Endothelial cell of umbilical vein (primary cell): Measurements from ENCODE around the gene SGPP1. TPM values are rescaled to one million over a fixed set of nuclear protein-coding genes. Genes with fewer than 3 reads are reported as not detected.
"Not testable (repeated sequence)": the region's sequence is repeated elsewhere in the genome, so short reads cannot be mapped to it uniquely, and the experiment has no call there.

Experiments
- BruUV-seq: library from RNA; stranded (reverse); fragments of 400-500 nt; replicated peaks from 2 replicates; lab custom pipeline; 2021; lab: Mats Ljungman, UMichigan
- CTCF ChIA-PET: fragments of 300-600, 350-600 bp; sonication (Branson Sonifier 250); formaldehyde crosslinking; loops from one replicate; lab custom pipeline; 2021; ENCODE audit warnings: antibody characterized with exemption, inconsistent platforms; lab: Charles Lee
- POLR2A ChIA-PET: fragments of 300-600, 350-600 bp; sonication (Branson Sonifier 250); formaldehyde crosslinking; loops from one replicate; lab custom pipeline; 2021; ENCODE audit warnings: antibody characterized with exemption, inconsistent platforms; lab: Charles Lee
- DNase-seq: peaks from one replicate; pipeline ENCODE4 v3.0.0-alpha.2; 2011; ENCODE audit warnings: low read depth, low spot score
- FAIRE-seq: peaks from 2 replicates; lab custom pipeline; 2011; peaks lifted over from hg19 to GRCh38; lab: Jason Lieb, UNC
- H2AFZ ChIP-seq: 2 replicates; pipeline ENCODE4 v1.6.0; 2012; ENCODE audit warnings: low read depth, low read length, control low read depth, inconsistent platforms
- H3K27ac ChIP-seq: 2 replicates; pipeline ENCODE4 v1.5.1; 2011; ENCODE audit warnings: low read depth, mild to moderate bottlenecking, control low read depth, low read length, moderate library complexity; ENCODE audit not compliant: insufficient read depth
- H3K27me3 ChIP-seq, 2 experiments: 2 replicates each; pipeline versions ENCODE4 v1.6.0 to v1.6.1; 2011; ENCODE audit warnings: low read length in 2 of 2, mixed read lengths in 1 of 2; ENCODE audit not compliant: control insufficient read depth in 2 of 2, insufficient read depth in 2 of 2
- H3K36me3 ChIP-seq, 2 experiments: 2 replicates in 1 of 2; 3 replicates in 1 of 2; pipeline ENCODE4 v1.5.1; 2011; ENCODE audit warnings: low read length in 2 of 2, mild to moderate bottlenecking in 1 of 2, moderate library complexity in 1 of 2; ENCODE audit not compliant: control insufficient read depth in 2 of 2, insufficient read depth in 2 of 2; ENCODE audit errors: extremely low read depth in 1 of 2
- H3K4me1 ChIP-seq: 3 replicates; pipeline ENCODE4 v1.5.1; 2011; ENCODE audit warnings: mild to moderate bottlenecking, low read length; ENCODE audit not compliant: control insufficient read depth, insufficient read depth; ENCODE audit errors: extremely low read depth
- H3K4me2 ChIP-seq: 2 replicates; pipeline ENCODE4 v1.6.1; 2011; ENCODE audit warnings: low read length, control low read depth, mixed read lengths; ENCODE audit not compliant: insufficient read depth
- H3K4me3 ChIP-seq, 3 experiments: fragments of 200-600 bp in 1 of 3; sonication (generic), shearing (Covaris generic) in 1 of 3; replicated peaks in 1 of 3; 2 replicates each; pipeline ENCODE4 v1.5.1; 2011 to 2016; ENCODE audit warnings: control low read depth in 3 of 3, low read length in 3 of 3, mild to moderate bottlenecking in 2 of 3, inconsistent platforms in 1 of 3, low read depth in 1 of 3, moderate library complexity in 1 of 3; ENCODE audit not compliant: insufficient read depth in 1 of 3
- H3K79me2 ChIP-seq: 2 replicates; pipeline ENCODE4 v1.6.0; 2012; ENCODE audit warnings: low read length, inconsistent platforms; ENCODE audit not compliant: control insufficient read depth, insufficient read depth
- H3K9ac ChIP-seq: replicated peaks from 2 replicates; pipeline ENCODE3; 2011; ENCODE audit warnings: low read length, control low read depth; ENCODE audit not compliant: insufficient read depth; ENCODE audit errors: extremely low read depth
- H3K9me1 ChIP-seq: replicated peaks from 3 replicates; pipeline ENCODE4 v1.6.0; 2011; ENCODE audit warnings: mild to moderate bottlenecking, low read length; ENCODE audit not compliant: control insufficient read depth, insufficient read depth; ENCODE audit errors: extremely low read depth
- H3K9me3 ChIP-seq: replicated peaks from 2 replicates; pipeline ENCODE4 v1.5.1; 2012; ENCODE audit warnings: low read length, inconsistent platforms; ENCODE audit not compliant: control insufficient read depth, insufficient read depth
- H4K20me1 ChIP-seq: replicated peaks from 2 replicates; pipeline ENCODE3; 2011; ENCODE audit warnings: mild to moderate bottlenecking, low read length; ENCODE audit not compliant: control insufficient read depth, insufficient read depth; ENCODE audit errors: extremely low read depth
- FOS ChIP-seq: IDR thresholded peaks from 2 replicates; pipeline ENCODE4 v1.6.1; 2011; ENCODE audit warnings: mild to moderate bottlenecking, low read length, moderate library complexity, borderline replicate concordance; ENCODE audit not compliant: insufficient read depth
- GATA2 ChIP-seq: IDR thresholded peaks from 2 replicates; pipeline ENCODE4 v1.7.0; 2011; ENCODE audit warnings: low read depth, mild to moderate bottlenecking, moderate library complexity, mixed read lengths, low read length; ENCODE audit not compliant: insufficient read length, insufficient read depth
- JUN ChIP-seq: IDR thresholded peaks from 2 replicates; pipeline ENCODE4 v1.6.1; 2011; ENCODE audit warnings: borderline replicate concordance, low read depth; ENCODE audit not compliant: insufficient read length, insufficient read depth
- MAX ChIP-seq: IDR thresholded peaks from 2 replicates; pipeline ENCODE4 v1.6.1; 2011; ENCODE audit not compliant: insufficient read depth, insufficient read length
- MYC ChIP-seq: IDR thresholded peaks from one replicate; pipeline ENCODE4 v1.6.1; 2011; ENCODE audit warnings: mild to moderate bottlenecking, low read depth, low read length
- dilution Hi-C: fragments of 300-500 bp; cut with MboI; formaldehyde crosslinking; loops from one replicate; pipeline ENCODE4 v1.15.0; 2019; ENCODE audit warnings: low sequenced_read_pairs; ENCODE audit not compliant: extremely low pct_ligation_motif_present
- intact Hi-C: fragments of 100-400 bp; cut with micrococcal nuclease; formaldehyde crosslinking; loops from one replicate; pipeline ENCODE4 v1.10.0; 2022
- polyA plus RNA-seq, 4 experiments: library from polyadenylated mRNA; depleted of rRNA in 3 of 4; stranded (reverse) in 3 of 4; unstranded in 1 of 4; fragments of >200 nt; gene quantifications; 2 replicates each; pipeline versions ENCODE4 v1.2.1 to v1.2.3, GENCODE V29; 2011 to 2012; ENCODE audit warnings: missing spikeins in 1 of 4
- total RNA-seq: library from RNA; stranded (reverse); gene quantifications from 2 replicates; pipeline ENCODE4 v1.2.3, GENCODE V29; 2021

SGPP1 gene
- total and polyA plus RNA-seq, 2 donors (not counting 3 experiments of a cell fraction or from before 2014, with no cell fraction given): 6.2 to 7.9 TPM

- Histone ChIP-seq H3K4me3 (no peak overlapping the region), H4K20me1 (no peaks in the 10 kb centered on the region), H3K4me1 (no peaks in the 10 kb centered on the region), H3K9me3 (no peaks in the 10 kb centered on the region), H3K27me3 (no peaks in the 10 kb centered on the region), H3K36me3 (no peaks in the 10 kb centered on the region), H3K9me1 (no peaks in the 10 kb centered on the region), H3K4me2 (no peak overlapping the region), H2AFZ (no peak overlapping the region), H3K79me2 (no peaks in the 10 kb centered on the region), H3K9ac (no peak overlapping the region), H3K27ac (no peak overlapping the region)
- intact Hi-C loops (no loop called here), dilution Hi-C loops (no loop called here)
- TF ChIP-seq JUN (no peak), MAX (no peak), GATA2 (no peak), FOS (no peak), MYC (no peak)
- no peak for FAIRE-seq
- no peak for DNase-seq
- no TSS peak for BruUV-seq
- ChIA-PET POLR2A (no interaction called here), CTCF (no interaction called here)
These were observed 24.7 kb upstream of the SGPP1 start for GRCh38 chr14:63752449-63753169.

DNA sequence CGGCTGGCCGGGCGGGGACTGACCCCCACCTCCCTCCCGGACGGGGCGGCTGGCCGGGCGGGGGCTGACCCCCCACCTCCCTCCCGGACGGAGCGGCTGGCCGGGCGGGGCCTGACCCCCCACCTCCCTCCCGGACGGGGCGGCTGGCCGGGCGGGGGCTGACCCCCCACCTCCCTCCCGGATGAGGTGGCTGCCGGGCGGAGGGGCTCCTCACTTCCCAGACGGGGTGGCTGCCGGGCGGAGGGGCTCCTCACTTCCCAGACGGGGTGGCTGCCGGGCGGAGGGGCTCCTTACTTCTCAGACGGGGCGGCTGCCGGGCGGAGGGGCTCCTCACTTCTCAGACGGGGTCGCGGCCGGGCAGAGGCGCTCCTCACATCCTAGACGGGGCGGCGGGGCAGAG is 23.2 kb upstream of the SGPP1 start:
- H3K27ac ChIP-seq, H3K27me3 ChIP-seq, H3K4me3 ChIP-seq, H3K9me3 ChIP-seq, H3K9ac ChIP-seq, FAIRE-seq, dilution Hi-C loops, H3K9me1 ChIP-seq, H4K20me1 ChIP-seq, CTCF ChIA-PET, H3K79me2 ChIP-seq, H3K4me1 ChIP-seq, POLR2A ChIA-PET, H3K4me2 ChIP-seq, H2AFZ ChIP-seq, intact Hi-C loops, H3K36me3 ChIP-seq, DNase-seq, BruUV-seq: not testable (repeated sequence)
